Chondrocyte (in vitro differentiated cells): ENCODE data around the gene CEP57. TPM values are rescaled to one million over a fixed set of nuclear protein-coding genes. Genes with fewer than 3 reads are reported as not detected.
"Not testable (repeated sequence)": the region's sequence is repeated elsewhere in the genome, so short reads cannot be mapped to it uniquely, and the experiment has no call there.

Experiments
- DNase-seq: peaks from one replicate; pipeline ENCODE4 v3.0.0; 2021; ENCODE audit warnings: mixed read lengths, low spot score
- H3K27ac Mint-ChIP-seq: one replicate; pipeline ENCODE4 v1.8.0; 2021; ENCODE audit warnings: mild to moderate bottlenecking, moderate library complexity, mixed read lengths; ENCODE audit not compliant: unreplicated experiment
- H3K27me3 Mint-ChIP-seq: 2 replicates; pipeline ENCODE4 v1.8.0; 2021; ENCODE audit warnings: low read depth, mixed read lengths
- H3K36me3 Mint-ChIP-seq: 2 replicates; pipeline ENCODE4 v1.8.0; 2021; ENCODE audit warnings: low read depth, mixed read lengths
- H3K4me1 Mint-ChIP-seq: 2 replicates; pipeline ENCODE4 v1.8.0; 2021; ENCODE audit warnings: low read depth, mild to moderate bottlenecking, mixed read lengths
- H3K4me3 Mint-ChIP-seq: one replicate; pipeline ENCODE4 v1.8.0; 2021; ENCODE audit warnings: mild to moderate bottlenecking, moderate library complexity, mixed read lengths; ENCODE audit not compliant: unreplicated experiment
- H3K9me3 Mint-ChIP-seq: 2 replicates; pipeline ENCODE4 v1.8.0; 2021; ENCODE audit warnings: low read depth, mixed read lengths
- CTCF ChIP-seq: fragments of 200-600 bp; sonication (generic); IDR thresholded peaks from 2 replicates; pipeline ENCODE4 v1.5.0; 2021; ENCODE audit warnings: antibody characterized with exemption, mild to moderate bottlenecking, moderate library complexity
- total RNA-seq: library from RNA; stranded (reverse); gene quantifications from 3 replicates; pipeline ENCODE4 v1.2.1, GENCODE V29; 2021

Gene CEP57
- total RNA-seq, 1 donor from 2014 or later = 28.8 TPM

GRCh38 chr11:95853138-95853537 lies 62.8 kb downstream of the CEP57 start:
- no peak overlapping the region for H3K4me3 Mint-ChIP-seq
- no peaks in the 10 kb centered on the region for H3K9me3 Mint-ChIP-seq
- no peak overlapping the region for H3K27ac Mint-ChIP-seq
- H3K4me1 Mint-ChIP-seq = peaks cover 27% of the 10 kb centered on the region
- no peaks in the 10 kb centered on the region for H3K27me3 Mint-ChIP-seq
- DNase-seq = no peak
- peaks cover 13% of the 10 kb centered on the region for H3K36me3 Mint-ChIP-seq
- no peak for TF ChIP-seq CTCF

- peaks cover 26% of the 10 kb centered on the region for H3K4me1 Mint-ChIP-seq
- no peak overlapping the region for H3K4me3 Mint-ChIP-seq
- H3K9me3 Mint-ChIP-seq = no peaks in the 10 kb centered on the region
- H3K27ac Mint-ChIP-seq = no peak overlapping the region
- no peak for DNase-seq
- TF ChIP-seq CTCF = no peak
- no peaks in the 10 kb centered on the region for H3K27me3 Mint-ChIP-seq
- H3K36me3 Mint-ChIP-seq = peaks cover 16% of the 10 kb centered on the region
These were observed 63.6 kb downstream of the CEP57 start for GRCh38 chr11:95853862-95854261.

DNA sequence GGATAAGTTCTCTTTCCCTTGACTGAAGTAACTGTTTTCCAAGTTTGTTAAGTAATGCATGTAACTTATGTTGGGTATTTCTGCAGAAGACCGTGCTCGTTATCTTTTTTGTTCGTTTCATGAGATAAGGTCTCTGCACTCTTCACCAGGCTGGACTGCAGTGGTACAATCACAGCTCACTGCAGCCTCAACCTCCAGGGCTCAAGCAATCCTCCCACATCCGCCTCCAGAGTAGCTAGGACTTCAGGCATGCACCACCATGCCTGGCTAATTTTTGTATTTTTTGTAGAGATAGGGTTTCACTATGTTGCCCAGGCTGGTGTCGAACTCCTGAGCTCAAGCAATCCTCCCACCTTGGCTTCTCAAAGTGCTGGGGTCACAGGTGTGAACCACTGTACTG lies 64.1 kb downstream of the CEP57 start:
- not testable (repeated sequence) for H3K9me3 Mint-ChIP-seq, H3K27ac Mint-ChIP-seq, H3K4me3 Mint-ChIP-seq, H3K27me3 Mint-ChIP-seq, DNase-seq
- Mint-ChIP-seq H3K4me1 (peaks cover 21% of the 10 kb centered on the region), H3K36me3 (peaks cover 16% of the 10 kb centered on the region)

DNA sequence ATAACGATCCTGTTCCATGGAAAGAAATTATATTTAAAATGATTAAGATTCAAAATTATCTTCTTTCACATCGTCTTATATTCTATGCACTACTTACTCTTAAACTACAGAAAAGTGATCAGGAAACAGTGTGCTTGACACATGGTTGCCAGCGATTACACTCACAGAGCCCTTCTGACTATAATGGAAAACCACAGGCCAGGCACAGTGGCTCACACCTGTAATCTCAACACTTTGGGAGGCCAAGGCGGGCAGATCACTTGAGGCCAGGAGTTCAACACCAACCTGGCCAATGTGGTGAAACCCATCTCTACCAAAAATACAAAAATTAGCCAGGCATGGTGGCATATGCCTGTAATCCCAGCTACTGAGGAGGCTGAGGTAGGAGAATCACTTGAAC lies 69.7 kb downstream of the CEP57 start:
- H3K27me3 Mint-ChIP-seq, H3K27ac Mint-ChIP-seq, H3K9me3 Mint-ChIP-seq, DNase-seq, H3K4me3 Mint-ChIP-seq: not testable (repeated sequence)
- Mint-ChIP-seq H3K36me3 (peaks cover 23% of the 10 kb centered on the region), H3K4me1 (peaks cover 33% of the 10 kb centered on the region)

GRCh38 chr11:95863486-95864140 lies 73.3 kb downstream of the CEP57 start:
- TF ChIP-seq CTCF = no peak
- Mint-ChIP-seq H3K9me3 (peaks cover 3% of the 10 kb centered on the region), H3K36me3 (peaks cover 9% of the 10 kb centered on the region), H3K27me3 (no peaks in the 10 kb centered on the region), H3K4me3 (peak overlapping the region; percentile 5), H3K4me1 (peaks cover 56% of the 10 kb centered on the region), H3K27ac (peak overlapping the region; percentile 88)
- DNase-seq = no peak

GRCh38 chr11:95867105-95867504 lies 76.8 kb downstream of the CEP57 start:
- H3K36me3 Mint-ChIP-seq = peaks cover 6% of the 10 kb centered on the region
- no peak for TF ChIP-seq CTCF
- H3K4me3 Mint-ChIP-seq = no peak overlapping the region
- DNase-seq = no peak
- H3K4me1 Mint-ChIP-seq = peaks cover 52% of the 10 kb centered on the region
- peaks cover 3% of the 10 kb centered on the region for H3K9me3 Mint-ChIP-seq
- H3K27ac Mint-ChIP-seq = no peak overlapping the region
- no peaks in the 10 kb centered on the region for H3K27me3 Mint-ChIP-seq

DNA sequence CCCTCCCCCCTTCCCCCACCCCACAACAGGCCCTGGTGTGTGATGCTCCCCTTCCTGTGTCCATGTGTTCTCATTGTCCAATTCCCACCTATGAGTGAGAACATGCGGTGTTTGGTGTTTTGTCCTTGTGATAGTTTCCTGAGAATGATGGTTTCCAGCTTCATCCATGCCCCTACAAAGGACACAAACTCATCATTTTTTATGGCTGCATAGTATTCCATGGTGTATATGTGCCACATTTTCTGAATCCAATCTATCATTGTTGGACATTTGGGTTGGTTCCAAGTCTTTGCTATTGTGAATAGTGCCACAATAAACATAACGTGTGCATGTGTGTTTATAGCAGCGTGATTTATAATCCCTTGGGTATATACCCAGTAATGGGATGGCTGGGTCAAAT lies 80.6 kb downstream of the CEP57 start:
- DNase-seq, H3K36me3 Mint-ChIP-seq, H3K27ac Mint-ChIP-seq, H3K4me3 Mint-ChIP-seq, H3K27me3 Mint-ChIP-seq, H3K9me3 Mint-ChIP-seq: not testable (repeated sequence)
- peaks cover 15% of the 10 kb centered on the region for H3K4me1 Mint-ChIP-seq
